Loucy (cell line): ENCODE results near the gene VWA8.

Experiments
- EZH2phosphoT487 ChIP-seq: fragments of 200-600 bp; IDR thresholded peaks from 2 replicates; pipeline ENCODE4 v1.6.1; 2018; ENCODE audit warnings: antibody characterized with exemption, mild to moderate bottlenecking, moderate library complexity, borderline replicate concordance
- TF ChIP-seq, protein P1 (sequence below): fragments of 200-600 bp; sonication (generic); conservative IDR thresholded peaks from 2 replicates; pipeline ENCODE4 v1.5.1; 2014; ENCODE audit warnings: mild to moderate bottlenecking, antibody characterized with exemption, low read length

DNA sequence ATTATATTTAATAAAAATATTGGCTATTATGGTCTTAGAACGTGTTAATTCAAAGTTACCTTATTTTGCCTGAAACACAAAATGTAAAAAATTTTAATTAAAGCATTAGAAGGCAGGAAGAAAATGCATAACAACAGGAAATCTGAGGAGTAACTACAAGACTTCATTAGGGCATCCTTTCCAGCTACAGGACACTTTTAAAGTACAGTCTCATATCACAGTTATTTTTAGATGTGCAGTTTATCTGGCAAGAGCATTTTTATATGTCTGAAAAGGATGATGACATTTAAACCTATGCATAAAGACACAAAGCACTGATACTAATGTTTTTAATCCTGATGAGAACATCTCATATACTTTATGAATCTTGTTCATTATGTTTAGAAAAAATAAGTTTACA lies 247.5 kb downstream of the VWA8 start:
- TF ChIP-seq, protein P1, sequence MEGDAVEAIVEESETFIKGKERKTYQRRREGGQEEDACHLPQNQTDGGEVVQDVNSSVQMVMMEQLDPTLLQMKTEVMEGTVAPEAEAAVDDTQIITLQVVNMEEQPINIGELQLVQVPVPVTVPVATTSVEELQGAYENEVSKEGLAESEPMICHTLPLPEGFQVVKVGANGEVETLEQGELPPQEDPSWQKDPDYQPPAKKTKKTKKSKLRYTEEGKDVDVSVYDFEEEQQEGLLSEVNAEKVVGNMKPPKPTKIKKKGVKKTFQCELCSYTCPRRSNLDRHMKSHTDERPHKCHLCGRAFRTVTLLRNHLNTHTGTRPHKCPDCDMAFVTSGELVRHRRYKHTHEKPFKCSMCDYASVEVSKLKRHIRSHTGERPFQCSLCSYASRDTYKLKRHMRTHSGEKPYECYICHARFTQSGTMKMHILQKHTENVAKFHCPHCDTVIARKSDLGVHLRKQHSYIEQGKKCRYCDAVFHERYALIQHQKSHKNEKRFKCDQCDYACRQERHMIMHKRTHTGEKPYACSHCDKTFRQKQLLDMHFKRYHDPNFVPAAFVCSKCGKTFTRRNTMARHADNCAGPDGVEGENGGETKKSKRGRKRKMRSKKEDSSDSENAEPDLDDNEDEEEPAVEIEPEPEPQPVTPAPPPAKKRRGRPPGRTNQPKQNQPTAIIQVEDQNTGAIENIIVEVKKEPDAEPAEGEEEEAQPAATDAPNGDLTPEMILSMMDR = no peak
- TF ChIP-seq EZH2phosphoT487 = no peak
